Neuronal stem cell (in vitro differentiated cells): ENCODE results near the gene COL6A2.
"Not testable (repeated sequence)": the region's sequence is repeated elsewhere in the genome, so short reads cannot be mapped to it uniquely, and the experiment has no call there.

ENCODE experiments used
- DNase-seq: peaks from one replicate; pipeline ENCODE4 v3.0.0-alpha.2; 2013; ENCODE audit warnings: low spot score
- H2AFZ ChIP-seq: one replicate; pipeline ENCODE4 v1.6.1; 2013; ENCODE audit warnings: mild to moderate bottlenecking, low read length, inconsistent platforms
- H2AK5ac ChIP-seq: 2 replicates; pipeline ENCODE4 v1.6.1; 2013; ENCODE audit warnings: low read depth, mild to moderate bottlenecking, inconsistent platforms, low read length, moderate library complexity, mixed read lengths
- H2BK120ac ChIP-seq: 2 replicates; pipeline ENCODE4 v1.6.1; 2013; ENCODE audit warnings: low read depth, mild to moderate bottlenecking, inconsistent platforms, low read length, moderate library complexity, mixed read lengths
- H2BK12ac ChIP-seq: one replicate; pipeline ENCODE4 v1.6.1; 2013; ENCODE audit warnings: low read length, inconsistent platforms
- H2BK15ac ChIP-seq: 2 replicates; pipeline ENCODE4 v1.6.1; 2013; ENCODE audit warnings: mild to moderate bottlenecking, low read length, inconsistent platforms, mixed read lengths
- H2BK5ac ChIP-seq: one replicate; pipeline ENCODE4 v1.6.1; 2013; ENCODE audit warnings: inconsistent platforms, mild to moderate bottlenecking, low read length, moderate library complexity
- H3K14ac ChIP-seq: one replicate; pipeline ENCODE4 v1.6.1; 2013; ENCODE audit warnings: low read length, inconsistent platforms
- H3K18ac ChIP-seq: 2 replicates; pipeline ENCODE4 v1.6.1; 2013; ENCODE audit warnings: low read length, inconsistent platforms
- H3K23ac ChIP-seq: 2 replicates; pipeline ENCODE4 v1.6.1; 2013; ENCODE audit warnings: low read depth, mild to moderate bottlenecking, mixed read lengths, low read length, inconsistent platforms; ENCODE audit not compliant: poor library complexity
- H3K27ac ChIP-seq: replicated peaks from 3 replicates; pipeline ENCODE4 v1.5.1; 2013; ENCODE audit warnings: low read length, inconsistent platforms
- H3K27me3 ChIP-seq, 3 experiments: 2 replicates each; pipeline ENCODE4 v1.6.1; 2013; ENCODE audit warnings: low read length in 3 of 3, mild to moderate bottlenecking in 2 of 3, inconsistent platforms in 1 of 3, low read depth in 1 of 3, mixed read lengths in 1 of 3, moderate library complexity in 1 of 3; ENCODE audit not compliant: control insufficient read depth in 3 of 3, insufficient read depth in 3 of 3
- H3K36me3 ChIP-seq, 2 donors: replicated peaks in 1 of 2; 2 replicates each; pipeline ENCODE4 v1.6.1; 2013; ENCODE audit warnings: low read length in 2 of 2; ENCODE audit not compliant: control insufficient read depth in 2 of 2, insufficient read depth in 2 of 2
- H3K4ac ChIP-seq: 2 replicates; pipeline ENCODE4 v1.6.1; 2013; ENCODE audit warnings: inconsistent platforms, mild to moderate bottlenecking, low read length, moderate library complexity
- H3K4me1 ChIP-seq, 2 donors: 1 replicate in 1 of 2; 2 replicates in 1 of 2; pipeline ENCODE4 v1.6.1; 2013; ENCODE audit warnings: low read length in 2 of 2, low read depth in 1 of 2; ENCODE audit not compliant: control insufficient read depth in 2 of 2, insufficient read depth in 1 of 2
- H3K4me2 ChIP-seq: one replicate; pipeline ENCODE4 v1.6.1; 2013; ENCODE audit warnings: mild to moderate bottlenecking, low read length, inconsistent platforms; ENCODE audit not compliant: insufficient read depth, poor library complexity, severe bottlenecking
- H3K4me3 ChIP-seq, 2 donors: 2 replicates each; pipeline ENCODE4 v1.5.1; 2013; ENCODE audit warnings: low read length in 2 of 2, mild to moderate bottlenecking in 2 of 2, inconsistent platforms in 1 of 2, moderate library complexity in 1 of 2
- H3K79me1 ChIP-seq: one replicate; pipeline ENCODE4 v1.6.1; 2013; ENCODE audit warnings: low read depth, mild to moderate bottlenecking, inconsistent platforms, low read length, moderate library complexity
- H3K9ac ChIP-seq: one replicate; pipeline ENCODE4 v1.6.1; 2013; ENCODE audit warnings: mild to moderate bottlenecking, low read depth, low read length, inconsistent platforms; ENCODE audit not compliant: poor library complexity
- H3K9me3 ChIP-seq, 2 donors: replicated peaks in 1 of 2; 2 replicates each; pipeline versions ENCODE3 to v1.6.1; 2013; ENCODE audit warnings: low read length in 2 of 2, mild to moderate bottlenecking in 2 of 2, inconsistent platforms in 1 of 2, low read depth in 1 of 2, mixed read lengths in 1 of 2, moderate library complexity in 1 of 2; ENCODE audit not compliant: control insufficient read depth in 2 of 2, insufficient read depth in 1 of 2
- H4K8ac ChIP-seq: one replicate; pipeline ENCODE4 v1.6.1; 2013; ENCODE audit warnings: low read depth, mild to moderate bottlenecking, inconsistent platforms, low read length, moderate library complexity
- H4K91ac ChIP-seq: one replicate; pipeline ENCODE4 v1.6.1; 2013; ENCODE audit warnings: low read length, low read depth, mild to moderate bottlenecking, inconsistent platforms; ENCODE audit not compliant: poor library complexity
- WGBS, 2 donors: extraction: QIAGEN DNeasy Blood & Tissue Kit; methylation state at CpG; one replicate each; pipeline ENCODE4 v1.1.7; 2013; ENCODE audit warnings: missing lambda C conversion rate in 2 of 2, mixed read lengths in 1 of 2; ENCODE audit not compliant: insufficient read length in 2 of 2, insufficient replicate concordance in 1 of 2; ENCODE audit errors: extremely low coverage in 2 of 2; 5-methylcytosine and 5-hydroxymethylcytosine counted together

The COL6A2 gene

DNA sequence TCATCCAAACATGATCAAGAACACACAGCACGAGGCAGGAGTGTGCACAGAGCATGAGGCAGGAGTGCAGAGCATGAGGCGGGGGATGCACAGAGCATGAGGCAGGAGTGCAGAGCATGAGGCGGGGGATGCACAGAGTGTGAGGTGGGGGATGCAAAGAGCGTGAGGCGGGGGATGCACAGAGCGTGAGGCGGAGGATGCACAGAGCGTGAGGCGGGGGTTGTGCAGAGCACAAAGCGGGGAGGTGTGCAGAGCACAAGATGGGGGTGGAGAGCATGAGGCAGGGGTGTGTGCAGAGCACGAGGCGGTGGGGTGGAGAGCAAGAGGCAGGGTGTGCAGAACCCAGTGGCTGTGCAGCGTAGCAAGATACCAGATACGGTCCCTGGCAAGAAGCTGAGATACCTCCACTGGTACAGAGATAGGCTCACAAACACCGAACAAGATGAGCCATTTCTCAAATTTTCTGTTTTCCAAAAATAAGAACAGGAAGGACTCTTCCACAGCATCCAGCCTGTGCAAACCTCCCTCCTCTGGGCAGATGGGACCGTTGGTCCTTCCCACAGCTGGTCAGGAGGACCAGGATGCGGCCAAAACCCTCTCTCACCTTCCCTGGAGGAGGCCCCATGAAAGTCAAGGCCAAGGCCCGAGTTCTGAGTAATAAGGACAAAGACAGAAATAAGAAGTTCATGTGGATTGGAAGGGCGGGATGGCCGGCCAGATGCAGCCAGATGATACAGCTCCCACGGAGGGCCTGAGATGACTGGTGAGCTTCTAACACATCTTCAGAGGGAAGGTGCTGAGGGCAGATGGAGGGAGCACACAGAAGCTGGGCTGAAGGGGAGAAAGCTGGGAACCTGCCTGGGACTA lies 74.3 kb downstream of the COL6A2 start:
- no peak overlapping the region for H3K9ac ChIP-seq
- H3K27ac ChIP-seq: no peak overlapping the region
- H3K27me3 ChIP-seq: no peaks in the 10 kb centered on the region
- no peak overlapping the region for H3K4me3 ChIP-seq
- no peak overlapping the region for H2AFZ ChIP-seq
- no peak overlapping the region for H3K14ac ChIP-seq
- H3K79me1 ChIP-seq: no peaks in the 10 kb centered on the region
- no peak overlapping the region for H4K91ac ChIP-seq
- no peak overlapping the region for H3K4me2 ChIP-seq
- H3K4ac ChIP-seq: no peak overlapping the region
- no peak overlapping the region for H2BK120ac ChIP-seq
- no peak overlapping the region for H3K18ac ChIP-seq
- no peak overlapping the region for H2BK15ac ChIP-seq
- no CpG with 5 or more reads among the region's 21 CpGs for WGBS, 2 donors
- H4K8ac ChIP-seq: no peak overlapping the region
- no peak overlapping the region for H2AK5ac ChIP-seq
- peaks cover 0 to 1% of the 10 kb centered on the region in 2 donors for H3K9me3 ChIP-seq
- no peak overlapping the region for H2BK5ac ChIP-seq
- no peak for DNase-seq
- peaks cover 0 to 4% of the 10 kb centered on the region in 2 donors for H3K4me1 ChIP-seq
- H2BK12ac ChIP-seq: no peak overlapping the region
- peak overlapping the region; percentile 20 for H3K23ac ChIP-seq
- no peaks in the 10 kb centered on the region for H3K36me3 ChIP-seq

DNA sequence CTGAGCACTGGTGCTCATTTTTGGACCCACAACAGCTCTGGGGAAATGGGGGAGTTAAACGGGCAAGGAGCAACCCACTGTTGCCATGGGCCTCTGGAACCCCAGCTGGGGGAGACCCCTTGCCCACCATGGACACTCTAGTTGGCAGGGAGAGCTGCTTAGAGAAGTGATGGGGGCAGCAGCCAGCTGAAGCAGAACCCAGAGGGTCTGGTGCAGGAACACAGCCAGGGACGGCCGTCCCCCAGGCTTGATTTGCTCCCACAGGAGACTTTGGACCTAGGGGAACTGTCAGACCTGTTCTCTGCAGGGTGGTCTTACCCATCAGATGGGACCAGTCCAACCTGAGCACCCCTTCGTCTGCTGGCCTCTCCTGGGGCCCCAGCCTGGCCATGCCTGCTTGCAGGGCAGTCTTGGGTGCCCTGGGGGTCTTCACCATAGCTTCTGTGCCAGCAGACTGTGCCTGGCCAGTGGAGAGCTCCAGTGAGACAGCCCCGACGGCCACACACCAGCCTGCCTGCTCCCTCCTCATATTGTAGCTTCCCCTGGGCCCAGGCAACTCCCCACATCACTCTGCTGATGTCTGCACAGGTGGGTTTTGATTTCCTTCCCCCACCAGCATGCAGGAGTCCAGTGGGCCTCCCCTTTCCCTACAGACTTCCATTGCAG lies 75.1 kb downstream of the COL6A2 start:
- Histone ChIP-seq H3K27ac (no peak overlapping the region), H2BK120ac (no peak overlapping the region), H3K4me1 (peaks cover 0 to 4% of the 10 kb centered on the region in 2 donors), H4K8ac (no peak overlapping the region), H2AK5ac (no peak overlapping the region), H2BK5ac (no peak overlapping the region), H2BK12ac (no peak overlapping the region), H3K14ac (no peak overlapping the region), H3K4me3 (no peak overlapping the region), H3K4ac (no peak overlapping the region), H3K4me2 (no peak overlapping the region), H3K79me1 (no peaks in the 10 kb centered on the region), H3K9ac (no peak overlapping the region), H2BK15ac (no peak overlapping the region), H3K36me3 (no peaks in the 10 kb centered on the region), H3K9me3 (peaks cover 0 to 1% of the 10 kb centered on the region in 2 donors), H2AFZ (no peak overlapping the region), H4K91ac (no peak overlapping the region), H3K23ac (no peak overlapping the region), H3K27me3 (no peaks in the 10 kb centered on the region), H3K18ac (no peak overlapping the region)
- WGBS, 2 donors: no CpG with 5 or more reads among the region's 6 CpGs
- DNase-seq: no peak

DNA sequence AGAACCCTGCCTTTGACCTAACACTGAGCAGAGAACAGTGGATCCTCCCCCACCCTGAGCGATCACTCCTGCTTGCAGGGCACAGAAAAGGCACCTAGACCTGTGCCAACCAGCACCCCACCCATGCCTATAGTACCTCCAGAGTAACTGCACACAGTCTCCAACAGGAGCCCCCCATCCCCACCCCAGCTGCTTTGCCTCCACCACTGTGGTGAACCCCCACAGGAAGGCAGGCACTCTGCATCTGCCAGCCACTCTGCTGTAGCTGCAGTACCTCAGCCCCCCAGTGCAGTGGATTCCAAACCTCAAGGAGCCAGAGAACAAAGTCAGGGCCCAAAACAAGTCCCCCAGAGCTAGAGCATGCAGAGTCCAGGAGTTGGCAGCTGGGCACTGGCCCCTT lies 75.7 kb downstream of the COL6A2 start:
- H3K4me2 ChIP-seq: no peak overlapping the region
- H3K23ac ChIP-seq: no peak overlapping the region
- no peaks in the 10 kb centered on the region for H3K36me3 ChIP-seq
- no peak overlapping the region for H3K27ac ChIP-seq
- H2AK5ac ChIP-seq: no peak overlapping the region
- H3K9me3 ChIP-seq: peaks cover 0 to 1% of the 10 kb centered on the region in 2 donors
- H2BK5ac ChIP-seq: no peak overlapping the region
- H2BK12ac ChIP-seq: no peak overlapping the region
- no peaks in the 10 kb centered on the region for H3K27me3 ChIP-seq
- H2BK120ac ChIP-seq: no peak overlapping the region
- no peak overlapping the region for H2AFZ ChIP-seq
- no peak overlapping the region for H3K18ac ChIP-seq
- no peak overlapping the region for H3K14ac ChIP-seq
- H3K4me3 ChIP-seq: no peak overlapping the region
- H3K4me1 ChIP-seq: peaks cover 0 to 4% of the 10 kb centered on the region in 2 donors
- no peak for DNase-seq
- WGBS, 2 donors: no CpG with 5 or more reads among the region's 1 CpG
- no peaks in the 10 kb centered on the region for H3K79me1 ChIP-seq
- no peak overlapping the region for H2BK15ac ChIP-seq
- no peak overlapping the region for H4K8ac ChIP-seq
- no peak overlapping the region for H3K4ac ChIP-seq
- H4K91ac ChIP-seq: no peak overlapping the region
- no peak overlapping the region for H3K9ac ChIP-seq

DNA sequence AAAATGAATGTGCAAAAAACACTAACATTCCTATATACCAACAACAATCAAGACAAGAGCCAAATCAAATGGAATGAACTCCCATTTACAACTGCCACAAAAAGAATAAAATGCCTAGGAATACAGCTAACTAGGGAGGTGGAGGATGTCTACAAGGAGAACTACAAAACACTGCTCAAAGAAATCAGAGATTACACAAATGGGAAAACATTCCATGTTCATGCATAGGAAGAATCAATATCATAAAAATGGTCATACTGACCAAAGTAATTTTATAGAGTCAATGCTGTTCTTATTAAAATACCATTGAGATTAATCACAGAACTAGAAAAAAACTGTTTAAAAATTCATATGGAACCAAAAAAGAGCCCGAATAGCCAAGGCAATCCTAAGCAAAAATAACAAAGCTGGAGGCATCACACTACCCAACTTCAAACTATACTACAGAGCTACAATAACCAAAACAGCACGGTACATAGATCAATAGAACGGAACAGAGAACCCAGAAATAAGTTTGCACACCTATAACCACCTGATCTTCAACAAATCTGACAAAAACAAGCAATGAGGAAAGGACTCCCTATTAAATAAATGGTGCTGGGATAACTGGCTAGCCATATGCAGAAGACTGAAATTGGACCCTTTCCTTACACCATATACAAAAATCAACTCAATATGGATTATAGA lies 78.7 kb downstream of the COL6A2 start:
- H2AFZ ChIP-seq, H2BK120ac ChIP-seq, H2BK15ac ChIP-seq, H4K8ac ChIP-seq, H3K14ac ChIP-seq, H3K4me3 ChIP-seq, H3K4ac ChIP-seq, H2BK12ac ChIP-seq, H3K4me2 ChIP-seq, DNase-seq, H3K18ac ChIP-seq, H3K9me3 ChIP-seq, H2BK5ac ChIP-seq, H4K91ac ChIP-seq, H3K27me3 ChIP-seq, H3K27ac ChIP-seq, H3K4me1 ChIP-seq, H3K23ac ChIP-seq, H2AK5ac ChIP-seq, H3K9ac ChIP-seq, H3K36me3 ChIP-seq: not testable (repeated sequence)
- no CpG with 5 or more reads among the region's 3 CpGs for WGBS, 2 donors
- peaks cover 11% of the 10 kb centered on the region for H3K79me1 ChIP-seq
